PC-9 (cell line): Measurements from ENCODE around the gene FAM43B. TPM values are rescaled to one million over a fixed set of nuclear protein-coding genes. Genes with fewer than 3 reads are reported as not detected.
A peak's percentile ranks its signal among the peaks of the same experiment; 100 is the strongest.

Experiments used
- BruUV-seq: library from RNA; stranded (reverse); fragments of 400-500 nt; replicated peaks from 2 replicates; lab custom pipeline; 2021; lab: Mats Ljungman, UMichigan
- CTCF ChIA-PET: fragments of 300-600 bp; sonication (Branson Sonifier 250); formaldehyde crosslinking; loops from one replicate; lab custom pipeline; 2022; ENCODE audit warnings: antibody characterized with exemption; lab: Charles Lee
- POLR2A ChIA-PET: fragments of 300-600 bp; sonication (Branson Sonifier 250); formaldehyde crosslinking; loops from one replicate; lab custom pipeline; 2022; ENCODE audit warnings: antibody characterized with exemption; ENCODE audit not compliant: unreplicated experiment; lab: Charles Lee
- DNase-seq, 2 experiments: peaks; one replicate each; pipeline versions ENCODE4 v3.0.0 to v3.0.0-alpha.2; 2015 to 2022; ENCODE audit warnings: mixed read lengths in 1 of 2
- H2AFZ ChIP-seq: fragments of 200-600 bp; sonication (generic); 2 replicates; pipeline ENCODE4 v1.8.1; 2017; ENCODE audit warnings: antibody characterized with exemption
- H3F3A ChIP-seq: fragments of 200-600 bp; sonication (generic); 2 replicates; pipeline ENCODE4 v1.8.1; 2017; ENCODE audit warnings: antibody characterized with exemption, mild to moderate bottlenecking, low read depth; ENCODE audit not compliant: insufficient read depth
- H3K27ac ChIP-seq: fragments of 200-600 bp; sonication (generic); 2 replicates; pipeline ENCODE4 v1.6.1; 2016; ENCODE audit warnings: mixed run types
- H3K27me3 ChIP-seq: fragments of 200-600 bp; sonication (generic); 2 replicates; pipeline ENCODE4 v1.6.1; 2016; ENCODE audit warnings: low read depth, mixed run types; ENCODE audit not compliant: insufficient read depth
- H3K36me3 ChIP-seq: fragments of 200-600 bp; sonication (generic); 2 replicates; pipeline ENCODE4 v1.6.1; 2016; ENCODE audit warnings: low read depth, mixed run types
- H3K4me1 ChIP-seq: fragments of 200-600 bp; sonication (generic); replicated peaks from 2 replicates; pipeline ENCODE4 v1.6.1; 2016; ENCODE audit warnings: mixed run types; ENCODE audit not compliant: insufficient read depth
- H3K4me2 ChIP-seq: fragments of 200-600 bp; sonication (generic); 2 replicates; pipeline ENCODE4 v1.6.1; 2017; ENCODE audit warnings: mixed run types
- H3K4me3 ChIP-seq: fragments of 200-600 bp; sonication (generic); 2 replicates; pipeline ENCODE4 v1.6.1; 2016; ENCODE audit warnings: mixed run types
- H3K79me2 ChIP-seq: fragments of 200-600 bp; sonication (generic); 2 replicates; pipeline ENCODE4 v1.6.1; 2017; ENCODE audit warnings: low read depth, mixed run types
- H3K9me2 ChIP-seq: fragments of 200-600 bp; sonication (generic); 2 replicates; pipeline ENCODE4 v1.8.1; 2017; ENCODE audit warnings: mild to moderate bottlenecking; ENCODE audit not compliant: insufficient read depth
- H3K9me3 ChIP-seq: fragments of 200-600 bp; sonication (generic); 2 replicates; pipeline ENCODE4 v1.8.1; 2016; ENCODE audit warnings: low read depth; ENCODE audit not compliant: insufficient read depth
- H4K20me1 ChIP-seq: fragments of 200-600 bp; sonication (generic); 2 replicates; pipeline ENCODE4 v1.8.1; 2017; ENCODE audit not compliant: insufficient read depth
- EZH2 ChIP-seq: fragments of 200-600 bp; sonication (generic); IDR thresholded peaks from 2 replicates; pipeline ENCODE4 v1.8.0; 2017; ENCODE audit warnings: antibody characterized with exemption, low read depth
- intact Hi-C: fragments of 100-400 bp; cut with micrococcal nuclease; formaldehyde crosslinking; loops from one replicate; pipeline ENCODE4 v1.10.0; 2022; ENCODE audit not compliant: unreplicated experiment
- total RNA-seq: library from RNA; stranded (reverse); gene quantifications from 2 replicates; pipeline ENCODE4 v1.2.3, GENCODE V29; 2021
- TF ChIP-seq, protein P1 (sequence below): fragments of 200-600 bp; sonication (generic); conservative IDR thresholded peaks from 2 replicates; pipeline ENCODE4 v1.6.1; 2017; ENCODE audit warnings: mixed run types, antibody characterized with exemption, mild to moderate bottlenecking, moderate library complexity

FAM43B gene
- total RNA-seq, 1 experiment from 2014 or later = not detected

DNA sequence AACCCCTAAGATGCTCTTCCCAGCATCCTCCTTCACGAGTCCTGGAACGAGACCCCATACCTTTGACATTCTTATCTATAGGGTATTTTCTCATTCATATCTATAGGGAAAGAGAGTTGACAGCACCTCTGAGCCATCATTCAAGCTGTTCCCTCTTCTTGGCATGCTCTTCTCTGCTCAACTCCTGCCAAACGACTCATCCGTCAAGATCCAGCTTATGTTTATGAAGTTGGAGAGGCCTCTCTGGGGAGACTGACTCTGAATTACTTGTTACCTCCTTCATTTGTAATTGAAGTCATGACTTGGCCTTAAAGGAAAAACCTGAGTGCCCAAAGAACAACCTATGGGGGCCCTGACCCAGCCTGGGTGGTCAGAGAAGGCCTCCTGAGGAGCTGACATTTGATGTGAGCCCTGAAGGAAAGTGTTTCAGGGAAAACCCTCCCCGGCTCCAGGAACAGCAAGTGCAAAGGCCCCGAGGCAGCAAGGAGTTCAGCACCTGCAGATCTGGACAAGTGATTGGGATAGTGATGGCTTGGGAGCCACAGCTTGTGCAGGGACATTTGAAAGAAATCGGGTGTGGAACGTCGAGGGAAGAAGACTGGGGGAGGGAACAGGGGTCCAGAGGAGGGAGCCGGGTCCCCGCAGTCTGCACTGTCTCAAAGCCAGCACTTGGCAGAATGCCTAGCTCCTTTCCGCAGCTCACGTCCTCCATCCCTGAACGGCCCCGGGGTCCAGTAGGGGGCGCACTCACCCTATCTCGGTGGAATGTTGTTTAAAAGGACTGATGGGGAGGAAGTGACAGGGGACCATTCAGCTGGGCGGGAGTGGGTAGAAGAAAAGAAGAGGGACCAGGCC is 22.5 kb downstream of the FAM43B start:
- Histone ChIP-seq H3K4me3 (no peak overlapping the region), H3K27me3 (no peaks in the 10 kb centered on the region), H4K20me1 (no peaks in the 10 kb centered on the region), H3K79me2 (no peaks in the 10 kb centered on the region), H3F3A (peaks cover 31% of the 10 kb centered on the region; the same call in 1 of the 2 replicates), H3K4me1 (peaks cover 34% of the 10 kb centered on the region), H3K4me2 (no peak overlapping the region), H2AFZ (no peak overlapping the region), H3K36me3 (no peaks in the 10 kb centered on the region), H3K9me3 (no peaks in the 10 kb centered on the region), H3K9me2 (no peaks in the 10 kb centered on the region), H3K27ac (no peak overlapping the region)
- TF ChIP-seq, protein P1, sequence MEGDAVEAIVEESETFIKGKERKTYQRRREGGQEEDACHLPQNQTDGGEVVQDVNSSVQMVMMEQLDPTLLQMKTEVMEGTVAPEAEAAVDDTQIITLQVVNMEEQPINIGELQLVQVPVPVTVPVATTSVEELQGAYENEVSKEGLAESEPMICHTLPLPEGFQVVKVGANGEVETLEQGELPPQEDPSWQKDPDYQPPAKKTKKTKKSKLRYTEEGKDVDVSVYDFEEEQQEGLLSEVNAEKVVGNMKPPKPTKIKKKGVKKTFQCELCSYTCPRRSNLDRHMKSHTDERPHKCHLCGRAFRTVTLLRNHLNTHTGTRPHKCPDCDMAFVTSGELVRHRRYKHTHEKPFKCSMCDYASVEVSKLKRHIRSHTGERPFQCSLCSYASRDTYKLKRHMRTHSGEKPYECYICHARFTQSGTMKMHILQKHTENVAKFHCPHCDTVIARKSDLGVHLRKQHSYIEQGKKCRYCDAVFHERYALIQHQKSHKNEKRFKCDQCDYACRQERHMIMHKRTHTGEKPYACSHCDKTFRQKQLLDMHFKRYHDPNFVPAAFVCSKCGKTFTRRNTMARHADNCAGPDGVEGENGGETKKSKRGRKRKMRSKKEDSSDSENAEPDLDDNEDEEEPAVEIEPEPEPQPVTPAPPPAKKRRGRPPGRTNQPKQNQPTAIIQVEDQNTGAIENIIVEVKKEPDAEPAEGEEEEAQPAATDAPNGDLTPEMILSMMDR = peak; percentile 26; the same call in 1 of the 2 replicates
- TF ChIP-seq EZH2 = no peak
- intact Hi-C loops = loop anchor here (5.0 kb wide), 2 partner anchors 37 to 57 kb away; partner anchors contain the start of gene PINK1
- CTCF ChIA-PET = interaction anchor here (0.7 to 1.1 kb wide), 2 partner anchors 39 to 59 kb away, joined by 4 to 5 read pairs; no protein-coding TSS in a partner anchor
- no TSS peak for BruUV-seq
- DNase-seq = no peak
- POLR2A ChIA-PET = no interaction called here

DNA sequence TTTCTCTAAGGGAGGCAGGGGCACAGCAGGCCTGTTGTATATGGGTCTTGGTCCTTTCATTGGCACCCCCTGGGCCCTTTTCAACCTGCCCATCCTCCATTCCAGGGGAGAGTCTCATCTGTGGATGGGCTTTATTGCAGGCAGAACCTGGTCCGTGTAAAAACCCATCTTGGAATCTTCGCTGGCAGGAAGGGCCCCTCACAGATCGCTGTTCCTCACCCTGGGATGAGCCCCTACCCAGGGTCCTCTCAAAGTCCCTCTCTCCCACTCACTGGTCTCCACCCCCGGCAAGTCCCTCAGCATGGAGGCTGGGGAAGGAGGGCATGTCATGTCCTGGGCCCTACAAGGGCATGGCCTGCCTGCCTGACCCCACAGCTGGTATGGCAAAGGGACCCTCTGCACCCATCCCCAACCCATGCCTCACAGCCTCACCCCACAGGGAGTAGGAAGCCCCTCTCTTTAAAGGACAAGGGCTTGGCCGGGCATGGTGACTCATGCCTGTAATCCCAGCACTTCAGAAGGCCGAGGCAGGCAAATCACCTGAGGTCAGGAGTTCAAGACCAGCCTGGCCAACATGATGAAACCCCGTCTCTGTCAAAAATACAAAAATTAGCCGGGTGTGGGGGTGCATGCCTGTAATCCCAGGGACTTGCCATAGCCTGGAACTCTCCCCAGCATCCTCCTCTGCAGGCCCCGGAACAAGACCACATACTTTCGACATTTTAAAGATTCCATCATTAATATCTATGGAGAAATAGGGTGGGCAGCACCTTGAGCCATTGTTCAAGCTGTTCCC is 23.4 kb downstream of the FAM43B start:
- Histone ChIP-seq H4K20me1 (no peaks in the 10 kb centered on the region), H3F3A (peaks cover 31% of the 10 kb centered on the region; the same call in 1 of the 2 replicates), H3K9me3 (no peaks in the 10 kb centered on the region), H3K27ac (peak overlapping the region; percentile 49), H3K27me3 (no peaks in the 10 kb centered on the region), H3K4me3 (no peak overlapping the region), H3K36me3 (no peaks in the 10 kb centered on the region), H3K4me1 (peaks cover 34% of the 10 kb centered on the region), H3K9me2 (no peaks in the 10 kb centered on the region), H3K79me2 (no peaks in the 10 kb centered on the region), H3K4me2 (peak overlapping the region; percentile 38; the same call in 1 of the 2 replicates), H2AFZ (no peak overlapping the region)
- no peak for TF ChIP-seq EZH2
- TF ChIP-seq, protein P1 = no peak
- no TSS peak for BruUV-seq
- CTCF ChIA-PET = interaction anchor here (1.1 kb wide), 1 partner anchor 58 kb away, joined by 5 read pairs; no protein-coding TSS in a partner anchor
- no peak for DNase-seq
- intact Hi-C loops = loop anchor here (5.0 kb wide), 2 partner anchors 37 to 57 kb away; partner anchors contain the start of gene PINK1
- POLR2A ChIA-PET = no interaction called here

DNA sequence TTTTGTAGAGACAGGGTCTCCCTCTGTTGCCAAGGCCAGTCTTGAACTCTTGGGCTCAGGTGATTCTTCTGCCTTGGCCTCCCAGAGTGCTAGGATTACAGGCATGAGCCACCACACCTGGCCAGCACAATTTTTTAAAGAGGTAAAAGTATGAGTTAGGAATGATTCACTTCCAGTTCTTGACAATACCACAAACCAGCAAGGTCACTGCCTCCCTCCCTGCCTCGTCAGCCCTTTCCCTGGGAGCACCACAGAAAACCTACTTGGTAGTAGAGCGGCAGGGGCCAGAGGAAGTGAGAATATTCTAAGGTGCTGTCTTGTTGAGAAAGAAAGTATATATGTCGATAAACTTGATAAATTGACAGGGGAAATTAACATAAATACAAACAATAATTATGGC is 25.7 kb downstream of the FAM43B start:
- H2AFZ ChIP-seq = no peak overlapping the region
- no peaks in the 10 kb centered on the region for H3K79me2 ChIP-seq
- no peaks in the 10 kb centered on the region for H3K9me3 ChIP-seq
- POLR2A ChIA-PET = no interaction called here
- intact Hi-C loops = loop anchor here (5.0 kb wide), 2 partner anchors 34 to 54 kb away; partner anchors contain the start of gene PINK1
- peaks cover 31% of the 10 kb centered on the region; the same call in 1 of the 2 replicates for H3F3A ChIP-seq
- DNase-seq = peak in 1 of 2 experiments; percentile 70
- H3K4me2 ChIP-seq = no peak overlapping the region
- peaks cover 34% of the 10 kb centered on the region for H3K4me1 ChIP-seq
- no peaks in the 10 kb centered on the region for H3K36me3 ChIP-seq
- no peaks in the 10 kb centered on the region for H3K9me2 ChIP-seq
- H3K27me3 ChIP-seq = no peaks in the 10 kb centered on the region
- H3K4me3 ChIP-seq = no peak overlapping the region
- no peaks in the 10 kb centered on the region for H4K20me1 ChIP-seq
- CTCF ChIA-PET = no interaction called here
- TF ChIP-seq, protein P1 = no peak
- TF ChIP-seq EZH2 = no peak
- no TSS peak for BruUV-seq
- peak overlapping the region; percentile 64 for H3K27ac ChIP-seq
